Liver (tissue), 9 donors: Measurements from ENCODE around the gene FAM217A. TPM values are rescaled to one million over a fixed set of nuclear protein-coding genes. Genes with fewer than 3 reads are reported as not detected.

Experiments
- DNase-seq: peaks from one replicate; pipeline ENCODE4 v3.0.0-alpha.2; 2017; ENCODE audit warnings: low spot score
- H3K27ac ChIP-seq, 2 donors: one replicate each; pipeline ENCODE4 v1.7.0; 2013; ENCODE audit warnings: inconsistent platforms in 2 of 2, low read length in 2 of 2, control low read depth in 1 of 2, low read depth in 1 of 2, mild to moderate bottlenecking in 1 of 2
- H3K27me3 ChIP-seq, 4 donors: one replicate each; pipeline versions ENCODE4 v1.6.1 to v1.7.0; 2013; ENCODE audit warnings: low read length in 3 of 4, inconsistent platforms in 1 of 4, mild to moderate bottlenecking in 1 of 4, moderate library complexity in 1 of 4; ENCODE audit not compliant: control insufficient read depth in 4 of 4, insufficient read depth in 4 of 4
- H3K36me3 ChIP-seq, 4 donors: one replicate each; pipeline versions ENCODE4 v1.6.1 to v1.7.0; 2013; ENCODE audit warnings: low read length in 3 of 4, mild to moderate bottlenecking in 3 of 4, low read depth in 1 of 4, moderate library complexity in 1 of 4; ENCODE audit not compliant: control insufficient read depth in 4 of 4, insufficient read depth in 3 of 4
- H3K4me1 ChIP-seq, 4 donors: one replicate each; pipeline versions ENCODE4 v1.6.1 to v1.7.0; 2013; ENCODE audit warnings: low read length in 3 of 4, mild to moderate bottlenecking in 3 of 4, moderate library complexity in 1 of 4; ENCODE audit not compliant: control insufficient read depth in 4 of 4, insufficient read depth in 4 of 4
- H3K4me3 ChIP-seq, 3 donors: one replicate each; pipeline versions ENCODE4 v1.6.1 to v1.7.0; 2013; ENCODE audit warnings: low read length in 3 of 3, control low read depth in 1 of 3, low read depth in 1 of 3, mild to moderate bottlenecking in 1 of 3
- H3K9ac ChIP-seq, 2 donors: one replicate each; pipeline ENCODE4 v1.7.0; 2013; ENCODE audit warnings: low read length in 2 of 2, mild to moderate bottlenecking in 2 of 2, moderate library complexity in 2 of 2, control low read depth in 1 of 2, low read depth in 1 of 2
- H3K9me3 ChIP-seq, 4 donors: one replicate each; pipeline versions ENCODE4 v1.6.1 to v1.7.0; 2013; ENCODE audit warnings: low read length in 3 of 4; ENCODE audit not compliant: control insufficient read depth in 4 of 4
- EGR1 ChIP-seq, 2 donors: IDR thresholded peaks; 2 replicates each; pipeline ENCODE4 v1.6.1; 2016 to 2018; ENCODE audit warnings: antibody characterized with exemption in 2 of 2, low read depth in 2 of 2
- FOXA1 ChIP-seq: IDR thresholded peaks from 2 replicates; pipeline ENCODE4 v1.6.1; 2016; ENCODE audit warnings: antibody characterized with exemption
- FOXA2 ChIP-seq: IDR thresholded peaks from 2 replicates; pipeline ENCODE4 v1.6.1; 2016; ENCODE audit warnings: antibody characterized with exemption
- GABPA ChIP-seq, 2 donors: IDR thresholded peaks in 1 of 2; conservative IDR thresholded peaks in 1 of 2; 2 replicates each; pipeline ENCODE4 v1.6.1; 2016; ENCODE audit warnings: antibody characterized with exemption in 2 of 2, mild to moderate bottlenecking in 1 of 2, moderate library complexity in 1 of 2
- HNF4A ChIP-seq, 2 donors: conservative IDR thresholded peaks; 2 replicates each; pipeline ENCODE4 v1.6.1; 2016; ENCODE audit warnings: antibody characterized with exemption in 2 of 2, mild to moderate bottlenecking in 2 of 2
- HNF4G ChIP-seq: IDR thresholded peaks from 2 replicates; pipeline ENCODE4 v1.6.1; 2016; ENCODE audit warnings: antibody characterized with exemption
- JUND ChIP-seq, 2 donors: IDR thresholded peaks; 2 replicates each; pipeline ENCODE4 v1.6.1; 2016; ENCODE audit warnings: antibody characterized with exemption in 2 of 2
- NR2F2 ChIP-seq: IDR thresholded peaks from 2 replicates; pipeline ENCODE4 v1.6.1; 2016; ENCODE audit warnings: antibody characterized with exemption
- RAD21 ChIP-seq, 2 donors: IDR thresholded peaks; 2 replicates each; pipeline ENCODE4 v1.6.1; 2016; ENCODE audit warnings: antibody characterized with exemption in 2 of 2, mild to moderate bottlenecking in 2 of 2
- REST ChIP-seq: IDR thresholded peaks from 2 replicates; pipeline ENCODE4 v1.6.1; 2016; ENCODE audit warnings: antibody characterized with exemption, mild to moderate bottlenecking
- RXRA ChIP-seq, 2 donors: IDR thresholded peaks; 2 replicates each; pipeline ENCODE4 v1.6.1; 2017 to 2018; ENCODE audit warnings: antibody characterized with exemption in 2 of 2, mild to moderate bottlenecking in 1 of 2
- SP1 ChIP-seq: IDR thresholded peaks from 2 replicates; pipeline ENCODE4 v1.6.1; 2018; ENCODE audit warnings: antibody characterized with exemption, mild to moderate bottlenecking
- TAF1 ChIP-seq: conservative IDR thresholded peaks from 2 replicates; pipeline ENCODE4 v1.6.1; 2016; ENCODE audit warnings: antibody characterized with exemption, mild to moderate bottlenecking
- YY1 ChIP-seq: IDR thresholded peaks from 2 replicates; pipeline ENCODE4 v1.6.1; 2016; ENCODE audit warnings: antibody characterized with exemption, mild to moderate bottlenecking
- ZBTB33 ChIP-seq: IDR thresholded peaks from 2 replicates; pipeline ENCODE4 v1.6.1; 2016; ENCODE audit warnings: antibody characterized with exemption
- WGBS: extraction: QIAGEN DNeasy Blood & Tissue Kit; methylation state at CpG from one replicate; pipeline ENCODE4 v1.1.7; 2013; 5-methylcytosine and 5-hydroxymethylcytosine counted together
- polyA plus RNA-seq, 2 donors: library from polyadenylated mRNA; stranded (reverse) in 1 of 2; unstranded in 1 of 2; fragments of 200-250 nt in 1 of 2; fragments of >200 nt in 1 of 2; fragmentation: Nextera tagmentation in 1 of 2; extraction: Ambion mirVana in 1 of 2; gene quantifications; one replicate each; pipeline versions ENCODE4 v1.2.1 to v1.2.3, GENCODE V29; 2013 to 2015
- total RNA-seq, 2 donors: library from RNA; depleted of rRNA; stranded (reverse); fragments of >200 nt; gene quantifications; one replicate each; pipeline ENCODE4 v1.2.3, GENCODE V29; 2014
- TF ChIP-seq, protein P1 (sequence below): IDR thresholded peaks from 2 replicates; pipeline ENCODE4 v1.6.1; 2016; ENCODE audit warnings: antibody characterized with exemption
- TF ChIP-seq, protein P2 (sequence below): fragments of 150-350 bp; IDR thresholded peaks from 2 replicates; pipeline ENCODE4 v1.5.1; 2017; ENCODE audit warnings: improper control_type of control experiment, low read depth, low read length; ENCODE audit not compliant: missing input control
- TF ChIP-seq, protein P3 (sequence below): IDR thresholded peaks from 2 replicates; pipeline ENCODE4 v1.6.1; 2016; ENCODE audit warnings: antibody characterized with exemption
- donor health status: healthy.
- donor health status: healthy.
- donor health status: healthy.
- donor health status: healthy.
- donor health status: healthy.

FAM217A gene
- total and polyA plus RNA-seq, 4 donors: not detected

DNA sequence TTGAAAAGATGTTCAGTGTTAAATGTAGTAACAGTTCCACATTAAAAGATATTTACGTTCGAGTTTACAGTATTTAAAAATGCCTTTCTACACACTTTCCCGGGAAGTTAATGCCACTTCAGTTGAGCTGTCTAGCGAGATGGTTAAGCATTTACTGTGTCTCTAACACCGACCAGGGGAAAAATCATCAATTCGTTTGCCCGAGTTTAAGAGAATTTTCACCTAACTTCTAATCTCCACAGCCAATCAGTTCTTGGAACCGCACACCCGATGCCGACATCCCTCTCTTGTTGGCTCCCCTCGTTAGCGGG lies 58.2 kb downstream of the FAM217A start:
- H3K9me3 ChIP-seq: no peaks in the 10 kb centered on the region
- H3K36me3 ChIP-seq: no peaks in the 10 kb centered on the region
- peak overlapping the region; percentile 91 to 93 for H3K27ac ChIP-seq
- H3K9ac ChIP-seq: peak overlapping the region; percentile 18 to 83
- 2% methylated on average over 12 of the region's 12 CpGs for WGBS
- TF ChIP-seq FOXA1 (no peak), SP1 (no peak), HNF4A (conservative IDR thresholded peaks at IDR 0.05) (no peak), ZBTB33 (no peak), TAF1 (no peak), RAD21 (IDR thresholded peaks at IDR 0.05) (no peak), RXRA (IDR thresholded peaks at IDR 0.05) (no peak), HNF4G (no peak), EGR1 (IDR thresholded peaks at IDR 0.05; ENCODE audit: low read depth in 2 of 2) (no peak), REST (no peak), GABPA (IDR thresholded peaks at IDR 0.05 in 1 of 2, conservative IDR thresholded peaks at IDR 0.05 in 1 of 2) (no peak)
- TF ChIP-seq, protein P1, sequence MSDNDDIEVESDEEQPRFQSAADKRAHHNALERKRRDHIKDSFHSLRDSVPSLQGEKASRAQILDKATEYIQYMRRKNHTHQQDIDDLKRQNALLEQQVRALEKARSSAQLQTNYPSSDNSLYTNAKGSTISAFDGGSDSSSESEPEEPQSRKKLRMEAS: no peak
- no peak for DNase-seq
- no peaks in the 10 kb centered on the region for H3K27me3 ChIP-seq
- H3K4me3 ChIP-seq: peak overlapping the region; percentile 72 to 97 (median 74)
- H3K4me1 ChIP-seq: peaks cover 5 to 54% (median 41%) of the 10 kb centered on the region in 4 donors

DNA sequence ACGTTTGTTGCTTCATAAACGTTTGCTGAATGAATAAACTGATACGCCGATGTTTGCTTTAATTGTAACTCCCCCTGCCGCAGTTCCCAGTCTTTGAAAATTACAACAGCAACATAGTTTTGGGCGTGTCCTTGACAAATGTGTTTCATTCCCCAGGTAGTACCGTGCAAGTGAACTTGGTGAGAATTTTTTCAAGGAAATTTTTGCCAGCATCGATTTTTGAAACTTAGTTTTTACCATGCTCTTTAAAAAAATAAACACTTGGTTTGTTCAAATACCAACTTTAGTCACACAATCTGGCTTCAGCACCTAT lies 60.1 kb downstream of the FAM217A start:
- peaks cover 0 to 5% (median 0%) of the 10 kb centered on the region in 4 donors for H3K36me3 ChIP-seq
- H3K9me3 ChIP-seq: no peaks in the 10 kb centered on the region
- no peak for TF ChIP-seq FOXA1
- TF ChIP-seq GABPA (IDR thresholded peaks at IDR 0.05 in 1 of 2, conservative IDR thresholded peaks at IDR 0.05 in 1 of 2): no peak
- TF ChIP-seq YY1: no peak
- no peak for TF ChIP-seq ZBTB33
- no peak for TF ChIP-seq NR2F2
- TF ChIP-seq, protein P2, sequence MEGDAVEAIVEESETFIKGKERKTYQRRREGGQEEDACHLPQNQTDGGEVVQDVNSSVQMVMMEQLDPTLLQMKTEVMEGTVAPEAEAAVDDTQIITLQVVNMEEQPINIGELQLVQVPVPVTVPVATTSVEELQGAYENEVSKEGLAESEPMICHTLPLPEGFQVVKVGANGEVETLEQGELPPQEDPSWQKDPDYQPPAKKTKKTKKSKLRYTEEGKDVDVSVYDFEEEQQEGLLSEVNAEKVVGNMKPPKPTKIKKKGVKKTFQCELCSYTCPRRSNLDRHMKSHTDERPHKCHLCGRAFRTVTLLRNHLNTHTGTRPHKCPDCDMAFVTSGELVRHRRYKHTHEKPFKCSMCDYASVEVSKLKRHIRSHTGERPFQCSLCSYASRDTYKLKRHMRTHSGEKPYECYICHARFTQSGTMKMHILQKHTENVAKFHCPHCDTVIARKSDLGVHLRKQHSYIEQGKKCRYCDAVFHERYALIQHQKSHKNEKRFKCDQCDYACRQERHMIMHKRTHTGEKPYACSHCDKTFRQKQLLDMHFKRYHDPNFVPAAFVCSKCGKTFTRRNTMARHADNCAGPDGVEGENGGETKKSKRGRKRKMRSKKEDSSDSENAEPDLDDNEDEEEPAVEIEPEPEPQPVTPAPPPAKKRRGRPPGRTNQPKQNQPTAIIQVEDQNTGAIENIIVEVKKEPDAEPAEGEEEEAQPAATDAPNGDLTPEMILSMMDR: no peak
- no peak for TF ChIP-seq HNF4A (conservative IDR thresholded peaks at IDR 0.05)
- no peak for TF ChIP-seq JUND (IDR thresholded peaks at IDR 0.05)
- TF ChIP-seq RXRA (IDR thresholded peaks at IDR 0.05): no peak
- no peak for TF ChIP-seq EGR1 (IDR thresholded peaks at IDR 0.05; ENCODE audit: low read depth in 2 of 2)
- no peak for TF ChIP-seq RAD21 (IDR thresholded peaks at IDR 0.05)
- TF ChIP-seq TAF1: no peak
- TF ChIP-seq, protein P3, sequence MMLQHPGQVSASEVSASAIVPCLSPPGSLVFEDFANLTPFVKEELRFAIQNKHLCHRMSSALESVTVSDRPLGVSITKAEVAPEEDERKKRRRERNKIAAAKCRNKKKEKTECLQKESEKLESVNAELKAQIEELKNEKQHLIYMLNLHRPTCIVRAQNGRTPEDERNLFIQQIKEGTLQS: no peak
- TF ChIP-seq SP1: no peak
- no peak for TF ChIP-seq HNF4G
- TF ChIP-seq FOXA2: no peak
- TF ChIP-seq, protein P1: no peak
- TF ChIP-seq REST: no peak
- under 1% methylated on average over 8 of the region's 8 CpGs for whole genome bisulfite sequencing
- peak overlapping the region; percentile 76 to 77 for H3K9ac ChIP-seq
- peaks cover 3 to 46% (median 36%) of the 10 kb centered on the region in 4 donors for H3K4me1 ChIP-seq
- no peaks in the 10 kb centered on the region for H3K27me3 ChIP-seq
- peak overlapping the region; percentile 97 for H3K27ac ChIP-seq
- DNase-seq: no peak
- peak overlapping the region; percentile 65 to 88 (median 74) for H3K4me3 ChIP-seq
